HepG2 (cell line): Measurements from ENCODE around the gene ADIPOR2. TPM values are rescaled to one million over a fixed set of nuclear protein-coding genes. Genes with fewer than 3 reads are reported as not detected.

Source experiments
- ETV6 ChIP-seq: sonication (generic); formaldehyde crosslinking; conservative IDR thresholded peaks from 2 replicates; pipeline ENCODE4 v1.4.0; 2020; ENCODE audit warnings: missing genetic modification reagents
- HNRNPK ChIP-seq: fragments of 200-400 bp; formaldehyde crosslinking; IDR thresholded peaks from 2 replicates; pipeline ENCODE4 v1.6.1; 2018; ENCODE audit warnings: low read length, low read depth, moderate library complexity, mild to moderate bottlenecking; ENCODE audit not compliant: poor library complexity, severe bottlenecking
- HOXA5 ChIP-seq: sonication (generic); formaldehyde crosslinking; IDR thresholded peaks from 2 replicates; pipeline ENCODE4 v1.4.0; 2020; ENCODE audit warnings: missing genetic modification reagents
- MAZ ChIP-seq, 2 experiments: sonication (generic) in 1 of 2; formaldehyde crosslinking in 1 of 2; IDR thresholded peaks; 2 replicates each; pipeline versions ENCODE4 v1.5.0 to v1.6.1; 2012 to 2020; ENCODE audit warnings: low read depth in 2 of 2, mild to moderate bottlenecking in 2 of 2, borderline replicate concordance in 1 of 2, improper control_type of control experiment in 1 of 2, low read length in 1 of 2, missing genetic modification reagents in 1 of 2, moderate library complexity in 1 of 2
- MEF2D ChIP-seq: sonication (generic); formaldehyde crosslinking; IDR thresholded peaks from 2 replicates; pipeline ENCODE4 v1.5.1; 2020; ENCODE audit warnings: mild to moderate bottlenecking, missing genetic modification reagents
- POLR2A ChIP-seq, 2 experiments: IDR thresholded peaks; 2 replicates each; pipeline ENCODE4 v1.6.1; 2011; ENCODE audit warnings: low read depth in 2 of 2, low read length in 2 of 2, mild to moderate bottlenecking in 1 of 2, moderate library complexity in 1 of 2; ENCODE audit not compliant: insufficient read depth in 1 of 2
- PRMT3 ChIP-seq: sonication (generic); formaldehyde crosslinking; IDR thresholded peaks from 2 replicates; pipeline ENCODE4 v1.8.1; 2022; ENCODE audit warnings: low read depth, mild to moderate bottlenecking, moderate library complexity, missing genetic modification reagents, borderline replicate concordance
- RBFOX2 ChIP-seq: fragments of 200-400 bp; formaldehyde crosslinking; IDR thresholded peaks from 2 replicates; pipeline ENCODE4 v1.6.1; 2017; ENCODE audit warnings: low read depth, mild to moderate bottlenecking, low read length
- SOX5 ChIP-seq: IDR thresholded peaks from 2 replicates; pipeline ENCODE4 v1.6.1; 2016; ENCODE audit warnings: borderline replicate concordance
- SYNCRIP ChIP-seq: fragments of 200-400 bp; formaldehyde crosslinking; IDR thresholded peaks from 2 replicates; pipeline ENCODE4 v1.6.1; 2018; ENCODE audit warnings: mild to moderate bottlenecking, low read depth, low read length; ENCODE audit not compliant: insufficient read depth
- XRCC5 ChIP-seq: fragments of 200-400 bp; formaldehyde crosslinking; optimal IDR thresholded peaks from 2 replicates; pipeline ENCODE3; 2017; ENCODE audit warnings: mild to moderate bottlenecking, low read length
- ZFY ChIP-seq: sonication (generic); formaldehyde crosslinking; IDR thresholded peaks from 2 replicates; pipeline ENCODE4 v1.4.0; 2020; ENCODE audit warnings: missing genetic modification reagents
- ZNF253 ChIP-seq: sonication (generic); formaldehyde crosslinking; IDR thresholded peaks from 2 replicates; pipeline ENCODE4 v1.8.0; 2022; ENCODE audit warnings: mild to moderate bottlenecking, missing genetic modification reagents, borderline replicate concordance
- ZNF331 ChIP-seq: sonication (generic); formaldehyde crosslinking; IDR thresholded peaks from 2 replicates; pipeline ENCODE4 v1.4.0; 2020; ENCODE audit warnings: missing genetic modification reagents
- ZNF558 ChIP-seq: sonication (generic); formaldehyde crosslinking; IDR thresholded peaks from 2 replicates; pipeline ENCODE4 v1.9.0; 2022; ENCODE audit warnings: mild to moderate bottlenecking, missing genetic modification reagents, borderline replicate concordance
- ZNF572 ChIP-seq: sonication (generic); formaldehyde crosslinking; IDR thresholded peaks from 2 replicates; pipeline ENCODE4 v1.5.1; 2020; ENCODE audit warnings: mild to moderate bottlenecking, missing genetic modification reagents
- ZNF607 ChIP-seq: sonication (generic); formaldehyde crosslinking; IDR thresholded peaks from 2 replicates; pipeline ENCODE4 v1.5.1; 2020; ENCODE audit warnings: missing genetic modification reagents, mild to moderate bottlenecking, borderline replicate concordance
- ZNF749 ChIP-seq: sonication (generic); formaldehyde crosslinking; IDR thresholded peaks from 2 replicates; pipeline ENCODE4 v1.8.0; 2022; ENCODE audit warnings: mild to moderate bottlenecking, missing genetic modification reagents, moderate library complexity, borderline replicate concordance
- ZSCAN12 ChIP-seq: sonication (generic); formaldehyde crosslinking; IDR thresholded peaks from 2 replicates; pipeline ENCODE4 v1.9.0; 2021; ENCODE audit warnings: mild to moderate bottlenecking, missing genetic modification reagents
- ZSCAN21 ChIP-seq: sonication (generic); formaldehyde crosslinking; IDR thresholded peaks from 2 replicates; pipeline ENCODE4 v1.8.0; 2022; ENCODE audit warnings: mild to moderate bottlenecking, missing genetic modification reagents, moderate library complexity, borderline replicate concordance
- polyA plus RNA-seq, 8 experiments: library from polyadenylated mRNA; depleted of rRNA in 3 of 8; stranded (reverse) in 7 of 8; unstranded in 1 of 8; fragments of >200 nt; fragmentation: Illumina TruSeq in 4 of 8; extraction: Trizol in 4 of 8; gene quantifications; 2 replicates each; pipeline versions ENCODE4 v1.2.1 to v1.2.3, GENCODE V29; 2011 to 2016; ENCODE audit warnings: low read depth in 4 of 8, missing spikeins in 1 of 8, mixed read lengths in 1 of 8; ENCODE audit not compliant: insufficient read depth in 1 of 8
- total RNA-seq, 5 experiments: library from RNA; depleted of rRNA; stranded (reverse); fragments of >200 nt; fragmentation: Illumina TruSeq; extraction: Trizol; gene quantifications; 2 replicates each; pipeline ENCODE4 v1.2.3, GENCODE V29; 2016; ENCODE audit warnings: low read depth in 1 of 5
- TF ChIP-seq, protein P1 (sequence below): sonication (generic); formaldehyde crosslinking; IDR thresholded peaks from 2 replicates; pipeline ENCODE4 v1.4.0; 2020; ENCODE audit warnings: mild to moderate bottlenecking, missing genetic modification reagents
- TF ChIP-seq, protein P2 (sequence below): sonication (generic); formaldehyde crosslinking; IDR thresholded peaks from 2 replicates; pipeline ENCODE4 v1.5.0; 2020; ENCODE audit warnings: mild to moderate bottlenecking, missing genetic modification reagents

ADIPOR2 gene
- total and polyA plus RNA-seq, 2 of the 13 experiments (the other 11 are each of a cell fraction or from before 2014, with no cell fraction given): 35.2 to 52.2 TPM

DNA sequence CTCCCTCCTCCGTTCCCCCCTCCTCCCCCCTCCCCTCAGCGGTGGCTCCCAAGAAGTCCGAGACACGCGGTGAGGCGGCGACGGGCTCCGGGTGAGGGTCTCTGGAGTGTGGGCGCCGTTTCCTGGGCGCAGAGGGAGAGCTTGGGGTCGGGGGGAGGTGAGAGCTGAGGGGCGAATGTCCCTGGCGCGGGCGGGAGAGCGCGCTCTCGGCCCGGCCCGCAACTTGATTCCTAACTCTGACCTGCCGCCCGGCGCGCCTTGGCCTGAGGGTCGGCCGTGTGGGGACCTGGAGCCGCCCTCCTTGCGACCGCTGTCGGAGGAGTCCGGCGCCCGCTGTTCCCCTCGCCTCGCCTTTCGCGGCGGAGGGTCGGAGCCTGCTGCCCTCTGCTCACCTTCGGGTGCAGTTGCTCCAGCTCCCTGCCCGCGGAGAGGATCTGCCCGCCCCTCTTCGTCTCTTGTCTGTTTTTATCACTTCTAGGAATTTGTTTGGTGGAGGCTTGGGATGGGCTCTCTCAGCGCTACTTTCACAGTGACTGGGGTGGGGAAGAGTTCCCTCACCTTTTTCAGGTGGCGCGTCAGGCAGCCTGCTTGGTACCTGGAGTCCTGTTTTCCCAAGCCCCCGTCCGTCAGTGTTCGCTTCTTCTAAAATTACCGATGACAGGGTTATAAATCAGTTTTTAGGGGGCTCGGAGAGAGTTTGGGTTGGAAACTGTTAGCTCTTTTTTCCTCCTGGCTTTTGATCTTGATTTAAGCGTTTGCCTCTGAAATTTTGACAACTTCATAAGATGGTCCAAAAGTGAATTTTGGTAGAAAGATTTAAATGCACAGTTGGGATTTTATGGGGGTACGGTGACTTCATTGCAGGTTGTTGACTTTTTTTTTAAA is 495 bp downstream of the ADIPOR2 start (continued):
- no peak; the same call in 1 of the 2 replicates for TF ChIP-seq PRMT3 (CRISPR knock-in tag)
- TF ChIP-seq ZNF558: 0 out of 2 replicates have a peak, but pooled peaks have one; percentile 53
- TF ChIP-seq HOXA5 (CRISPR knock-in tag): no peak; the same call in 1 of the 2 replicates
- peak; percentile 77 for TF ChIP-seq RBFOX2
- 0 out of 2 replicates have a peak, but pooled peaks have one; percentile 19 for TF ChIP-seq MEF2D (CRISPR knock-in tag)
- TF ChIP-seq ZNF253 (CRISPR knock-in tag): peak; percentile 49; the same call in 1 of the 2 replicates
- 0 out of 2 replicates have a peak, but pooled peaks have one; percentile 17 for TF ChIP-seq ZNF607 (CRISPR knock-in tag)
- TF ChIP-seq POLR2A (IDR thresholded peaks at IDR 0.05; ENCODE audit: insufficient read depth in 1 of 2, low read depth in 2 of 2, low read length in 2 of 2): 0 out of 4 replicates have a peak, but pooled peaks of 1 of the 2 experiments have one; percentile 50
- TF ChIP-seq HNRNPK: peak; percentile 86
- peak; percentile 49; the same call in 1 of the 2 replicates for TF ChIP-seq ETV6
- TF ChIP-seq, protein P1, sequence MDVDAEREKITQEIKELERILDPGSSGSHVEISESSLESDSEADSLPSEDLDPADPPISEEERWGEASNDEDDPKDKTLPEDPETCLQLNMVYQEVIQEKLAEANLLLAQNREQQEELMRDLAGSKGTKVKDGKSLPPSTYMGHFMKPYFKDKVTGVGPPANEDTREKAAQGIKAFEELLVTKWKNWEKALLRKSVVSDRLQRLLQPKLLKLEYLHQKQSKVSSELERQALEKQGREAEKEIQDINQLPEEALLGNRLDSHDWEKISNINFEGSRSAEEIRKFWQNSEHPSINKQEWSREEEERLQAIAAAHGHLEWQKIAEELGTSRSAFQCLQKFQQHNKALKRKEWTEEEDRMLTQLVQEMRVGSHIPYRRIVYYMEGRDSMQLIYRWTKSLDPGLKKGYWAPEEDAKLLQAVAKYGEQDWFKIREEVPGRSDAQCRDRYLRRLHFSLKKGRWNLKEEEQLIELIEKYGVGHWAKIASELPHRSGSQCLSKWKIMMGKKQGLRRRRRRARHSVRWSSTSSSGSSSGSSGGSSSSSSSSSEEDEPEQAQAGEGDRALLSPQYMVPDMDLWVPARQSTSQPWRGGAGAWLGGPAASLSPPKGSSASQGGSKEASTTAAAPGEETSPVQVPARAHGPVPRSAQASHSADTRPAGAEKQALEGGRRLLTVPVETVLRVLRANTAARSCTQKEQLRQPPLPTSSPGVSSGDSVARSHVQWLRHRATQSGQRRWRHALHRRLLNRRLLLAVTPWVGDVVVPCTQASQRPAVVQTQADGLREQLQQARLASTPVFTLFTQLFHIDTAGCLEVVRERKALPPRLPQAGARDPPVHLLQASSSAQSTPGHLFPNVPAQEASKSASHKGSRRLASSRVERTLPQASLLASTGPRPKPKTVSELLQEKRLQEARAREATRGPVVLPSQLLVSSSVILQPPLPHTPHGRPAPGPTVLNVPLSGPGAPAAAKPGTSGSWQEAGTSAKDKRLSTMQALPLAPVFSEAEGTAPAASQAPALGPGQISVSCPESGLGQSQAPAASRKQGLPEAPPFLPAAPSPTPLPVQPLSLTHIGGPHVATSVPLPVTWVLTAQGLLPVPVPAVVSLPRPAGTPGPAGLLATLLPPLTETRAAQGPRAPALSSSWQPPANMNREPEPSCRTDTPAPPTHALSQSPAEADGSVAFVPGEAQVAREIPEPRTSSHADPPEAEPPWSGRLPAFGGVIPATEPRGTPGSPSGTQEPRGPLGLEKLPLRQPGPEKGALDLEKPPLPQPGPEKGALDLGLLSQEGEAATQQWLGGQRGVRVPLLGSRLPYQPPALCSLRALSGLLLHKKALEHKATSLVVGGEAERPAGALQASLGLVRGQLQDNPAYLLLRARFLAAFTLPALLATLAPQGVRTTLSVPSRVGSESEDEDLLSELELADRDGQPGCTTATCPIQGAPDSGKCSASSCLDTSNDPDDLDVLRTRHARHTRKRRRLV (CRISPR knock-in tag): no peak
- TF ChIP-seq ZSCAN12: 0 out of 2 replicates have a peak, but pooled peaks have one; percentile 29
- no peak; the same call in 1 of the 2 replicates for TF ChIP-seq ZNF331 (CRISPR knock-in tag)
- TF ChIP-seq ZNF749 (CRISPR knock-in tag): 0 out of 2 replicates have a peak, but pooled peaks have one; percentile 53
- TF ChIP-seq XRCC5: peak; percentile 39
- TF ChIP-seq ZFY (CRISPR knock-in tag): 0 out of 2 replicates have a peak, but pooled peaks have one; percentile 30
- TF ChIP-seq SOX5 (CRISPR knock-in tag): no peak
- TF ChIP-seq MAZ (IDR thresholded peaks at IDR 0.05; ENCODE audit: borderline replicate concordance, low read depth, low read length): no peak; the same call in 1 of the 2 replicates
- TF ChIP-seq MAZ (CRISPR knock-in tag; IDR thresholded peaks at IDR 0.05; ENCODE audit: low read depth): peak; percentile 6; the same call in 1 of the 2 replicates
- TF ChIP-seq ZSCAN21 (CRISPR knock-in tag): 0 out of 2 replicates have a peak, but pooled peaks have one; percentile 62
- TF ChIP-seq, protein P2, sequence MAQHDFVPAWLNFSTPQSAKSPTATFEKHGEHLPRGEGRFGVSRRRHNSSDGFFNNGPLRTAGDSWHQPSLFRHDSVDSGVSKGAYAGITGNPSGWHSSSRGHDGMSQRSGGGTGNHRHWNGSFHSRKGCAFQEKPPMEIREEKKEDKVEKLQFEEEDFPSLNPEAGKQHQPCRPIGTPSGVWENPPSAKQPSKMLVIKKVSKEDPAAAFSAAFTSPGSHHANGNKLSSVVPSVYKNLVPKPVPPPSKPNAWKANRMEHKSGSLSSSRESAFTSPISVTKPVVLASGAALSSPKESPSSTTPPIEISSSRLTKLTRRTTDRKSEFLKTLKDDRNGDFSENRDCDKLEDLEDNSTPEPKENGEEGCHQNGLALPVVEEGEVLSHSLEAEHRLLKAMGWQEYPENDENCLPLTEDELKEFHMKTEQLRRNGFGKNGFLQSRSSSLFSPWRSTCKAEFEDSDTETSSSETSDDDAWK (CRISPR knock-in tag): no peak
- TF ChIP-seq SYNCRIP: no peak
- peak; percentile 27; the same call in 1 of the 2 replicates for TF ChIP-seq ZNF572 (CRISPR knock-in tag)
